Mesenchymal stem cell (in vitro differentiated cells and primary cell): ENCODE results near the gene PPME1.

ENCODE experiments used
- DNase-seq: peaks from one replicate; pipeline ENCODE4 v3.0.0-alpha.2; 2013
- H2AFZ ChIP-seq: one replicate; pipeline ENCODE4 v1.6.1; 2013; ENCODE audit warnings: low read depth, mild to moderate bottlenecking, control low read depth, inconsistent platforms, low read length, moderate library complexity
- H2AK5ac ChIP-seq: 2 replicates; pipeline ENCODE4 v1.6.1; 2013; ENCODE audit warnings: low read length, moderate library complexity, mild to moderate bottlenecking, inconsistent platforms; ENCODE audit not compliant: severe bottlenecking
- H2BK120ac ChIP-seq: one replicate; pipeline ENCODE4 v1.6.1; 2013; ENCODE audit warnings: low read depth, mild to moderate bottlenecking, inconsistent platforms, low read length, moderate library complexity
- H2BK12ac ChIP-seq, 2 experiments: one replicate each; pipeline ENCODE4 v1.6.1; 2013; ENCODE audit warnings: inconsistent platforms in 2 of 2, low read length in 2 of 2, mild to moderate bottlenecking in 2 of 2, moderate library complexity in 2 of 2, control low read depth in 1 of 2
- H2BK15ac ChIP-seq: one replicate; pipeline ENCODE4 v1.6.1; 2013; ENCODE audit warnings: mild to moderate bottlenecking, low read depth, inconsistent platforms; ENCODE audit not compliant: poor library complexity, severe bottlenecking
- H2BK5ac ChIP-seq: 2 replicates; pipeline ENCODE4 v1.6.1; 2013; ENCODE audit warnings: low read depth, mild to moderate bottlenecking, low read length, control low read depth, inconsistent platforms; ENCODE audit not compliant: poor library complexity, severe bottlenecking
- H3K14ac ChIP-seq, 2 experiments: one replicate each; pipeline ENCODE4 v1.6.1; 2013; ENCODE audit warnings: inconsistent platforms in 2 of 2, low read length in 2 of 2, control low read depth in 1 of 2, mild to moderate bottlenecking in 1 of 2, moderate library complexity in 1 of 2
- H3K18ac ChIP-seq, 2 experiments: one replicate each; pipeline ENCODE4 v1.6.1; 2013; ENCODE audit warnings: inconsistent platforms in 2 of 2, low read length in 2 of 2, control low read depth in 1 of 2, low read depth in 1 of 2, mild to moderate bottlenecking in 1 of 2
- H3K23ac ChIP-seq, 2 experiments: one replicate each; pipeline ENCODE4 v1.6.1; 2013; ENCODE audit warnings: inconsistent platforms in 2 of 2, low read length in 2 of 2, mild to moderate bottlenecking in 2 of 2, moderate library complexity in 2 of 2, control low read depth in 1 of 2
- H3K27ac ChIP-seq: 2 replicates; pipeline ENCODE4 v1.5.1; 2013; ENCODE audit warnings: mild to moderate bottlenecking, moderate library complexity, low read length, control low read depth, inconsistent platforms; ENCODE audit not compliant: poor library complexity, severe bottlenecking
- H3K27me3 ChIP-seq, 2 experiments: 2 replicates each; pipeline versions ENCODE4 v1.6.1 to v1.7.0; 2013; ENCODE audit warnings: low read length in 2 of 2, mild to moderate bottlenecking in 2 of 2, moderate library complexity in 2 of 2, control low read depth in 1 of 2, inconsistent platforms in 1 of 2; ENCODE audit not compliant: control insufficient read depth in 1 of 2, insufficient read depth in 1 of 2
- H3K36me3 ChIP-seq, 2 experiments: 2 replicates each; pipeline versions ENCODE4 v1.6.1 to v1.7.0; 2013; ENCODE audit warnings: low read length in 2 of 2, control low read depth in 1 of 2, inconsistent platforms in 1 of 2, low read depth in 1 of 2, mild to moderate bottlenecking in 1 of 2; ENCODE audit not compliant: insufficient read depth in 2 of 2, control insufficient read depth in 1 of 2
- H3K4ac ChIP-seq, 2 experiments: one replicate each; pipeline ENCODE4 v1.6.1; 2013; ENCODE audit warnings: inconsistent platforms in 2 of 2, low read length in 2 of 2, mild to moderate bottlenecking in 2 of 2, moderate library complexity in 2 of 2, control low read depth in 1 of 2, low read depth in 1 of 2
- H3K4me1 ChIP-seq: 2 replicates; pipeline ENCODE4 v1.6.1; 2013; ENCODE audit warnings: low read depth, low read length, control low read depth; ENCODE audit not compliant: control insufficient read depth, insufficient read depth
- H3K4me2 ChIP-seq: 2 replicates; pipeline ENCODE4 v1.6.1; 2013; ENCODE audit warnings: low read length, mild to moderate bottlenecking, inconsistent platforms; ENCODE audit not compliant: poor library complexity, severe bottlenecking
- H3K4me3 ChIP-seq, 2 experiments: 2 replicates each; pipeline versions ENCODE4 v1.5.1 to v1.7.0; 2013; ENCODE audit warnings: low read length in 2 of 2, mild to moderate bottlenecking in 2 of 2, control low read depth in 1 of 2, low read depth in 1 of 2; ENCODE audit not compliant: insufficient read depth in 1 of 2
- H3K79me1 ChIP-seq: replicated peaks from 2 replicates; pipeline ENCODE4 v1.6.1; 2013; ENCODE audit warnings: mild to moderate bottlenecking, control low read depth, low read length, inconsistent platforms; ENCODE audit not compliant: poor library complexity, severe bottlenecking
- H3K9ac ChIP-seq: 2 replicates; pipeline ENCODE4 v1.7.0; 2013; ENCODE audit warnings: mild to moderate bottlenecking, low read length, moderate library complexity
- H3K9me3 ChIP-seq: 2 replicates; pipeline ENCODE4 v1.7.0; 2013; ENCODE audit warnings: mild to moderate bottlenecking, low read length; ENCODE audit not compliant: control insufficient read depth
- H4K8ac ChIP-seq: one replicate; pipeline ENCODE4 v1.6.1; 2013; ENCODE audit warnings: inconsistent platforms, mild to moderate bottlenecking, low read length, moderate library complexity
- H4K91ac ChIP-seq: one replicate; pipeline ENCODE4 v1.6.1; 2013; ENCODE audit warnings: mild to moderate bottlenecking, low read length, inconsistent platforms
- WGBS: methylation state at CpG from one replicate; pipeline ENCODE4 v1.1.7; 2013; ENCODE audit warnings: mixed read lengths; 5-methylcytosine and 5-hydroxymethylcytosine counted together

The PPME1 gene

GRCh38 chr11:74283580-74284180 is 112.6 kb downstream of the PPME1 start:
- no peak overlapping the region for H2BK15ac ChIP-seq
- H2BK12ac ChIP-seq: no peak overlapping the region
- no peak overlapping the region for H2AK5ac ChIP-seq
- no peak overlapping the region for H2AFZ ChIP-seq
- H2BK120ac ChIP-seq: no peak overlapping the region
- no peak overlapping the region for H3K18ac ChIP-seq
- H3K4me2 ChIP-seq: no peak overlapping the region
- H3K36me3 ChIP-seq: no peaks in the 10 kb centered on the region
- no peak overlapping the region for H4K91ac ChIP-seq
- H2BK5ac ChIP-seq: no peak overlapping the region
- peaks cover 4% of the 10 kb centered on the region for H3K4me1 ChIP-seq
- H3K27ac ChIP-seq: no peak overlapping the region
- H3K27me3 ChIP-seq: no peaks in the 10 kb centered on the region
- no peak overlapping the region for H3K9ac ChIP-seq
- WGBS: 97% methylated on average over 3 of the region's 3 CpGs
- H3K9me3 ChIP-seq: no peaks in the 10 kb centered on the region
- no peak for DNase-seq
- H3K23ac ChIP-seq: no peak overlapping the region
- H3K4ac ChIP-seq: no peak overlapping the region
- no peaks in the 10 kb centered on the region for H3K79me1 ChIP-seq
- no peak overlapping the region for H3K14ac ChIP-seq
- H3K4me3 ChIP-seq: no peak overlapping the region
- H4K8ac ChIP-seq: no peak overlapping the region

- no peak overlapping the region for H3K4me2 ChIP-seq
- H3K9me3 ChIP-seq: no peaks in the 10 kb centered on the region
- H3K23ac ChIP-seq: no peak overlapping the region
- no peak overlapping the region for H3K9ac ChIP-seq
- no peak overlapping the region for H4K8ac ChIP-seq
- no peak overlapping the region for H3K4ac ChIP-seq
- no peak overlapping the region for H2BK120ac ChIP-seq
- H4K91ac ChIP-seq: no peak overlapping the region
- no peak overlapping the region for H3K14ac ChIP-seq
- H3K27ac ChIP-seq: no peak overlapping the region
- H2AK5ac ChIP-seq: no peak overlapping the region
- H3K79me1 ChIP-seq: no peaks in the 10 kb centered on the region
- no peak overlapping the region for H2BK5ac ChIP-seq
- peak overlapping the region in 1 of 2 experiments; percentile 4 for H2BK12ac ChIP-seq
- H2BK15ac ChIP-seq: no peak overlapping the region
- no peak overlapping the region for H3K4me3 ChIP-seq
- no peaks in the 10 kb centered on the region for H3K27me3 ChIP-seq
- H3K18ac ChIP-seq: no peak overlapping the region
- WGBS: 81% methylated on average over 2 of the region's 2 CpGs
- no peak for DNase-seq
- H3K36me3 ChIP-seq: no peaks in the 10 kb centered on the region
- no peak overlapping the region for H2AFZ ChIP-seq
- H3K4me1 ChIP-seq: peaks cover 2% of the 10 kb centered on the region
Observed at GRCh38 chr11:74284466-74284865, 113.4 kb downstream of the PPME1 start.

- Histone ChIP-seq H2BK120ac (no peak overlapping the region), H3K4me1 (peaks cover 2% of the 10 kb centered on the region), H3K23ac (no peak overlapping the region), H2BK12ac (no peak overlapping the region), H2BK5ac (no peak overlapping the region), H3K9me3 (no peaks in the 10 kb centered on the region), H2AK5ac (no peak overlapping the region), H2BK15ac (no peak overlapping the region), H3K27me3 (no peaks in the 10 kb centered on the region), H3K79me1 (no peaks in the 10 kb centered on the region), H2AFZ (peak overlapping the region; percentile 36), H3K27ac (no peak overlapping the region), H3K4me2 (no peak overlapping the region), H3K14ac (no peak overlapping the region), H4K8ac (no peak overlapping the region), H3K18ac (no peak overlapping the region), H3K4ac (no peak overlapping the region), H4K91ac (no peak overlapping the region), H3K36me3 (no peaks in the 10 kb centered on the region), H3K9ac (peak overlapping the region; percentile 51), H3K4me3 (no peak overlapping the region)
- peak; percentile 83 for DNase-seq
- 0% methylated on average over 1 of the region's 1 CpG for WGBS
Observed at GRCh38 chr11:74288161-74288560, 117.1 kb downstream of the PPME1 start.

GRCh38 chr11:74288911-74289310 is 117.8 kb downstream of the PPME1 start:
- H4K91ac ChIP-seq: no peak overlapping the region
- H3K36me3 ChIP-seq: no peaks in the 10 kb centered on the region
- no peak overlapping the region for H3K4me3 ChIP-seq
- H3K79me1 ChIP-seq: no peaks in the 10 kb centered on the region
- H3K27ac ChIP-seq: no peak overlapping the region
- no peak overlapping the region for H3K23ac ChIP-seq
- H2BK120ac ChIP-seq: no peak overlapping the region
- H2BK15ac ChIP-seq: no peak overlapping the region
- no peak overlapping the region for H3K18ac ChIP-seq
- no peak for DNase-seq
- H3K27me3 ChIP-seq: no peaks in the 10 kb centered on the region
- H4K8ac ChIP-seq: no peak overlapping the region
- 50% methylated on average over 1 of the region's 4 CpGs for WGBS
- H3K4me1 ChIP-seq: peaks cover 2% of the 10 kb centered on the region
- no peak overlapping the region for H3K9ac ChIP-seq
- no peak overlapping the region for H2BK12ac ChIP-seq
- H3K14ac ChIP-seq: no peak overlapping the region
- H2AFZ ChIP-seq: no peak overlapping the region
- no peak overlapping the region for H2AK5ac ChIP-seq
- no peak overlapping the region for H3K4me2 ChIP-seq
- H2BK5ac ChIP-seq: peak overlapping the region; percentile 57
- H3K9me3 ChIP-seq: no peaks in the 10 kb centered on the region
- no peak overlapping the region for H3K4ac ChIP-seq
